GM18511 (cell line): ENCODE results near the gene CIAPIN1.

Experiments
- ATAC-seq: cut with Tn5 transposase; IDR thresholded peaks from one replicate; pipeline ENCODE4 v1.9.1; 2021; ENCODE audit warnings: mild to moderate bottlenecking, moderate library complexity; ENCODE audit not compliant: unreplicated experiment

Gene CIAPIN1

GRCh38 chr16:57476546-57477410 is 29.6 kb upstream of the CIAPIN1 start:
- no peak for ATAC-seq

- peak; percentile 96 for ATAC-seq
Observed at GRCh38 chr16:57475711-57476339, 28.6 kb upstream of the CIAPIN1 start.

GRCh38 chr16:57474671-57475661 is 27.8 kb upstream of the CIAPIN1 start:
- ATAC-seq: no peak

GRCh38 chr16:57473906-57474305 is 26.7 kb upstream of the CIAPIN1 start:
- no peak for ATAC-seq

- ATAC-seq: no peak
Observed at GRCh38 chr16:57473176-57473840, 26.1 kb upstream of the CIAPIN1 start.

GRCh38 chr16:57472665-57473060 is 25.5 kb upstream of the CIAPIN1 start:
- ATAC-seq: no peak

- no peak for ATAC-seq
Observed at GRCh38 chr16:57471852-57472664, 24.9 kb upstream of the CIAPIN1 start.

GRCh38 chr16:57471209-57471608 is 24.0 kb upstream of the CIAPIN1 start:
- no peak for ATAC-seq

- ATAC-seq: no peak
Observed at GRCh38 chr16:57470711-57471110, 23.5 kb upstream of the CIAPIN1 start.

- no peak for ATAC-seq
Observed at GRCh38 chr16:57469917-57470470, 22.8 kb upstream of the CIAPIN1 start.

- ATAC-seq: no peak
Observed at GRCh38 chr16:57469046-57469445, 21.9 kb upstream of the CIAPIN1 start.

GRCh38 chr16:57468346-57468745 is 21.2 kb upstream of the CIAPIN1 start:
- ATAC-seq: no peak

- ATAC-seq: no peak
Observed at GRCh38 chr16:57464523-57464922, 17.3 kb upstream of the CIAPIN1 start.

- peak; percentile 34 for ATAC-seq
Observed at GRCh38 chr16:57462978-57463362, 15.8 kb upstream of the CIAPIN1 start.

- ATAC-seq: peak; percentile 97
Observed at GRCh38 chr16:57462209-57462977, 15.2 kb upstream of the CIAPIN1 start, which contains the start of gene POLR2C. POLR2C (plus strand) TSS chr16:57462679; CDS start chr16:57462725, 46 bp downstream.

GRCh38 chr16:57452021-57452420 is 4.8 kb upstream of the CIAPIN1 start:
- no peak for ATAC-seq

- peak; percentile 68 for ATAC-seq
Observed at GRCh38 chr16:57446531-57447185, 527 bp downstream of the CIAPIN1 start.

- ATAC-seq: no peak
Observed at GRCh38 chr16:57445510-57445909, 1.7 kb downstream of the CIAPIN1 start.
